Neuronal stem cell (in vitro differentiated cells): ENCODE data around the gene PLEKHF1.

Experiments used
- DNase-seq: peaks from one replicate; pipeline ENCODE4 v3.0.0-alpha.2; 2013; ENCODE audit warnings: low spot score
- H2AFZ ChIP-seq: one replicate; pipeline ENCODE4 v1.6.1; 2013; ENCODE audit warnings: mild to moderate bottlenecking, low read length, inconsistent platforms
- H2AK5ac ChIP-seq: 2 replicates; pipeline ENCODE4 v1.6.1; 2013; ENCODE audit warnings: low read depth, mild to moderate bottlenecking, inconsistent platforms, low read length, moderate library complexity, mixed read lengths
- H2BK120ac ChIP-seq: 2 replicates; pipeline ENCODE4 v1.6.1; 2013; ENCODE audit warnings: low read depth, mild to moderate bottlenecking, inconsistent platforms, low read length, moderate library complexity, mixed read lengths
- H2BK12ac ChIP-seq: one replicate; pipeline ENCODE4 v1.6.1; 2013; ENCODE audit warnings: low read length, inconsistent platforms
- H2BK15ac ChIP-seq: 2 replicates; pipeline ENCODE4 v1.6.1; 2013; ENCODE audit warnings: mild to moderate bottlenecking, low read length, inconsistent platforms, mixed read lengths
- H2BK5ac ChIP-seq: one replicate; pipeline ENCODE4 v1.6.1; 2013; ENCODE audit warnings: inconsistent platforms, mild to moderate bottlenecking, low read length, moderate library complexity
- H3K14ac ChIP-seq: one replicate; pipeline ENCODE4 v1.6.1; 2013; ENCODE audit warnings: low read length, inconsistent platforms
- H3K18ac ChIP-seq: 2 replicates; pipeline ENCODE4 v1.6.1; 2013; ENCODE audit warnings: low read length, inconsistent platforms
- H3K23ac ChIP-seq: 2 replicates; pipeline ENCODE4 v1.6.1; 2013; ENCODE audit warnings: low read depth, mild to moderate bottlenecking, mixed read lengths, low read length, inconsistent platforms; ENCODE audit not compliant: poor library complexity
- H3K27ac ChIP-seq: replicated peaks from 3 replicates; pipeline ENCODE4 v1.5.1; 2013; ENCODE audit warnings: low read length, inconsistent platforms
- H3K27me3 ChIP-seq, 3 experiments: 2 replicates each; pipeline ENCODE4 v1.6.1; 2013; ENCODE audit warnings: low read length in 3 of 3, mild to moderate bottlenecking in 2 of 3, inconsistent platforms in 1 of 3, low read depth in 1 of 3, mixed read lengths in 1 of 3, moderate library complexity in 1 of 3; ENCODE audit not compliant: control insufficient read depth in 3 of 3, insufficient read depth in 3 of 3
- H3K36me3 ChIP-seq, 2 donors: replicated peaks in 1 of 2; 2 replicates each; pipeline ENCODE4 v1.6.1; 2013; ENCODE audit warnings: low read length in 2 of 2; ENCODE audit not compliant: control insufficient read depth in 2 of 2, insufficient read depth in 2 of 2
- H3K4ac ChIP-seq: 2 replicates; pipeline ENCODE4 v1.6.1; 2013; ENCODE audit warnings: inconsistent platforms, mild to moderate bottlenecking, low read length, moderate library complexity
- H3K4me1 ChIP-seq, 2 donors: 1 replicate in 1 of 2; 2 replicates in 1 of 2; pipeline ENCODE4 v1.6.1; 2013; ENCODE audit warnings: low read length in 2 of 2, low read depth in 1 of 2; ENCODE audit not compliant: control insufficient read depth in 2 of 2, insufficient read depth in 1 of 2
- H3K4me2 ChIP-seq: one replicate; pipeline ENCODE4 v1.6.1; 2013; ENCODE audit warnings: mild to moderate bottlenecking, low read length, inconsistent platforms; ENCODE audit not compliant: insufficient read depth, poor library complexity, severe bottlenecking
- H3K4me3 ChIP-seq, 2 donors: 2 replicates each; pipeline ENCODE4 v1.5.1; 2013; ENCODE audit warnings: low read length in 2 of 2, mild to moderate bottlenecking in 2 of 2, inconsistent platforms in 1 of 2, moderate library complexity in 1 of 2
- H3K79me1 ChIP-seq: one replicate; pipeline ENCODE4 v1.6.1; 2013; ENCODE audit warnings: low read depth, mild to moderate bottlenecking, inconsistent platforms, low read length, moderate library complexity
- H3K9ac ChIP-seq: one replicate; pipeline ENCODE4 v1.6.1; 2013; ENCODE audit warnings: mild to moderate bottlenecking, low read depth, low read length, inconsistent platforms; ENCODE audit not compliant: poor library complexity
- H3K9me3 ChIP-seq, 2 donors: replicated peaks in 1 of 2; 2 replicates each; pipeline versions ENCODE3 to v1.6.1; 2013; ENCODE audit warnings: low read length in 2 of 2, mild to moderate bottlenecking in 2 of 2, inconsistent platforms in 1 of 2, low read depth in 1 of 2, mixed read lengths in 1 of 2, moderate library complexity in 1 of 2; ENCODE audit not compliant: control insufficient read depth in 2 of 2, insufficient read depth in 1 of 2
- H4K8ac ChIP-seq: one replicate; pipeline ENCODE4 v1.6.1; 2013; ENCODE audit warnings: low read depth, mild to moderate bottlenecking, inconsistent platforms, low read length, moderate library complexity
- H4K91ac ChIP-seq: one replicate; pipeline ENCODE4 v1.6.1; 2013; ENCODE audit warnings: low read length, low read depth, mild to moderate bottlenecking, inconsistent platforms; ENCODE audit not compliant: poor library complexity
- WGBS, 2 donors: extraction: QIAGEN DNeasy Blood & Tissue Kit; methylation state at CpG; one replicate each; pipeline ENCODE4 v1.1.7; 2013; ENCODE audit warnings: missing lambda C conversion rate in 2 of 2, mixed read lengths in 1 of 2; ENCODE audit not compliant: insufficient read length in 2 of 2, insufficient replicate concordance in 1 of 2; ENCODE audit errors: extremely low coverage in 2 of 2; 5-methylcytosine and 5-hydroxymethylcytosine counted together

PLEKHF1 gene

DNA sequence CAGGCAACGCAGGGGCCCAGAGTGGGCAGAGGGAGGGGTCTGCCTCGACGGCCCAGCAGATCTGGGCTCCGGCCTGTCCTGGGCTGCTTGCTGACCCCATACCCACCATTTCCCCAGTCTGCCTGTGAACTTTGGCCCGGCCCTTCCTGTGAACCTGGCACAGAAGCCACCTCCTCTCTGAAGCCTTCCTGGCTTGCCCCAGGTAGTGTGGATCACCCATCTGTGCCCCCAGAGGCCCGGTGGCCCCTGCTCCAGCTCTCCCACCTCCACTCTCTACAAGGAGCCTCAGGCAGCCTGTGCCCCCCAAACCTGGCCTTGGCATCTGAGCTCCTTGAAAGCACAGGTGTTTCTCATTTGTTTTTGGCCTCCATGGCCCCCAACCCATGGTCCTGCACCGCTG is 15.7 kb downstream of the PLEKHF1 start:
- Histone ChIP-seq H3K9me3 (no peaks in the 10 kb centered on the region), H2AFZ (no peak overlapping the region), H2BK5ac (peak overlapping the region; percentile 62), H3K4me2 (no peak overlapping the region), H3K23ac (no peak overlapping the region), H3K79me1 (peaks cover 4% of the 10 kb centered on the region), H4K8ac (no peak overlapping the region), H3K4me1 (peaks cover 12 to 26% of the 10 kb centered on the region in 2 donors), H3K27me3 (peaks cover 0 to 7% (median 0%) of the 10 kb centered on the region in 3 experiments), H2BK120ac (no peak overlapping the region), H2AK5ac (peak overlapping the region; percentile 68), H3K4me3 (no peak overlapping the region), H3K36me3 (no peaks in the 10 kb centered on the region), H3K18ac (peak overlapping the region; percentile 14), H3K9ac (no peak overlapping the region), H4K91ac (no peak overlapping the region), H3K14ac (no peak overlapping the region), H3K27ac (no peak overlapping the region), H2BK15ac (peak overlapping the region; percentile 56), H3K4ac (no peak overlapping the region), H2BK12ac (peak overlapping the region; percentile 63)
- no CpG with 5 or more reads among the region's 7 CpGs for WGBS, 2 donors
- DNase-seq: no peak

DNA sequence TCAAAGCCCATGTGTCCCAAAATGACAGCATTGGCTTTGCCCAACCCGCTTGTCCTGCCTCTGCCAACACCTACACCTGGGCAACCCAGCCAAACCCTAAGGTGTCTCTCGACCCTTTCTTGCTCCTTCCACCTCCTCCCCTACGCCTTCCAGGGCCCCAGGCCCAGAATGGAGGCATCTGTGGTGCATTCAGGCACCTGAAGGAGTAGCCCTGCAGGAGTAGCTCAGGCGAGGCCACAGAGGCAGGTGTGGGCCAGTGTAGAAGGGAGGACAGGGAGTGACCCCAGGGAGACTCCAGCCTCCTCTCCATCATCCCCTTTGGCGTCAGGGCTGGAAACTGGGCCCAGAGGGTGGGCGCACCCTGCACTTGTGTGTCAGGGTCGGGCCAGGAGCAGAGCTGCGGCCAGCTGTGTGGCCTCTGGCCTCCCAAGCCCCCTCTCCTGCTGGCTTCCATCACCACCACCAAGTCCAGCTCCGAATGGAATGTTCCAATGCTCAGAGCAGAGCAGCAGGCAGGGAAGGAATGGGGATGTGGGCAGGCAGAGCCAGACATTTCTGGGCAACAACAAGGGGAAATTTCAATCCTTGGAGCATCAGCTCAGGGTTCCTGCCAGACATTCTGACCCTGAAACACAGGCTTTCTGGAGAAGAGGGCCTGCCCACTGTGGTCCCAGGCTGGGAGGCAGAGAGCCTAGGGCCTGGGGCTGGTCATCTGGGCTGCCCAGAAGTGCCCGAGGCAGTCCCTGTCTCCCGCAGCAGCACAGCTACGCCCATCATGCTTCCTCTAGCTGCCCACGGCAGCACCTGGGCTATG is 16.4 kb downstream of the PLEKHF1 start:
- no peak for DNase-seq
- H2BK15ac ChIP-seq: peak overlapping the region; percentile 61
- WGBS, 2 donors: no CpG with 5 or more reads among the region's 13 CpGs

DNA sequence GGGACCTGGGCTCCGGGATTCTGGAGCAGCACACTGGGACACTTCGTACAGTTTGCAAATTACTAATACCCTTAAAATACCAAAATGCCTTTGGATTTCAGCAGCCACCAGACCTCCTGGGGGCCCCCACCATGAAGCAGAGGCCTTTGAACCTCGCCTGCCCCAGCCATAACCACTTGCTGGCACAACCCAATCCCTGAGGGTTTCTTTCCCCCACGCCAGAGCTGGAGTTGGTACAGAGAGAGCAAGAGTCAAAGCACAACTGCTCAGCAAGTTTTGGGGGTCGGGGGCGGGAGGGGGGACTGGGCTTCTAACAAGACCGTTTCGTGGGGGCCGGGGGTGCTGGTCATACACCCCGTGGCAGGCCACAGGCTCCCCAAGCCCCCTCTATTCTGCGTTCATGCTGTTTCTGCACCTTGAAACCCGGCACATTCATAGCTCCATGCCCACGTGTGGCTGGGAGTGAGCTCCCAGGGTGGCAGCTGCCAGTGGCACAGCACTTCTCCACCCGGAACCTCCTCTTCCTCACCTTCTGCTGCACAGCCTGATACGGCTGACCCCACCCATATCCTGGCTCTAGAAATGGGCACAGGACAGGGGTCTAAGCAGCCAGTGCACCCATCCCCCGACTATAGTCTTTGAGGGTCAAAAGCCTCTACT is 17.1 kb downstream of the PLEKHF1 start:
- H2BK120ac ChIP-seq: no peak overlapping the region
- no peak overlapping the region for H4K8ac ChIP-seq
- H3K27me3 ChIP-seq: peaks cover 0 to 7% (median 0%) of the 10 kb centered on the region in 3 experiments
- peak overlapping the region; percentile 23 for H3K4me2 ChIP-seq
- peak overlapping the region; percentile 46 for H2BK12ac ChIP-seq
- H2BK15ac ChIP-seq: peak overlapping the region; percentile 91
- H3K18ac ChIP-seq: peak overlapping the region; percentile 95
- H2BK5ac ChIP-seq: peak overlapping the region; percentile 61
- peak overlapping the region; percentile 76 for H2AFZ ChIP-seq
- H3K4me3 ChIP-seq: no peak overlapping the region
- H3K36me3 ChIP-seq: no peaks in the 10 kb centered on the region
- H3K14ac ChIP-seq: peak overlapping the region; percentile 98
- no peak overlapping the region for H3K4ac ChIP-seq
- H3K23ac ChIP-seq: no peak overlapping the region
- H4K91ac ChIP-seq: no peak overlapping the region
- H3K79me1 ChIP-seq: peaks cover 4% of the 10 kb centered on the region
- no CpG with 5 or more reads among the region's 16 CpGs for WGBS, 2 donors
- H3K9ac ChIP-seq: peak overlapping the region; percentile 12
- peak overlapping the region; percentile 95 for H2AK5ac ChIP-seq
- H3K4me1 ChIP-seq: peaks cover 12 to 22% of the 10 kb centered on the region in 2 donors
- H3K9me3 ChIP-seq: no peaks in the 10 kb centered on the region
- no peak for DNase-seq
- no peak overlapping the region for H3K27ac ChIP-seq

More for the DNA sequence above, 16.4 kb downstream of the PLEKHF1 start:
- Histone ChIP-seq H3K14ac (peak overlapping the region; percentile 78), H3K79me1 (peaks cover 4% of the 10 kb centered on the region), H3K18ac (peak overlapping the region; percentile 88), H3K27me3 (peaks cover 0 to 7% (median 0%) of the 10 kb centered on the region in 3 experiments), H2BK120ac (no peak overlapping the region), H4K8ac (no peak overlapping the region), H4K91ac (no peak overlapping the region), H2AFZ (peak overlapping the region; percentile 29), H3K9me3 (no peaks in the 10 kb centered on the region), H3K4me2 (no peak overlapping the region), H3K4me1 (peaks cover 12 to 26% of the 10 kb centered on the region in 2 donors), H2AK5ac (peak overlapping the region; percentile 95), H3K4ac (no peak overlapping the region), H2BK12ac (peak overlapping the region; percentile 65), H3K36me3 (no peaks in the 10 kb centered on the region), H3K27ac (no peak overlapping the region), H2BK5ac (peak overlapping the region; percentile 61), H3K23ac (no peak overlapping the region), H3K9ac (peak overlapping the region; percentile 25), H3K4me3 (no peak overlapping the region)

DNA sequence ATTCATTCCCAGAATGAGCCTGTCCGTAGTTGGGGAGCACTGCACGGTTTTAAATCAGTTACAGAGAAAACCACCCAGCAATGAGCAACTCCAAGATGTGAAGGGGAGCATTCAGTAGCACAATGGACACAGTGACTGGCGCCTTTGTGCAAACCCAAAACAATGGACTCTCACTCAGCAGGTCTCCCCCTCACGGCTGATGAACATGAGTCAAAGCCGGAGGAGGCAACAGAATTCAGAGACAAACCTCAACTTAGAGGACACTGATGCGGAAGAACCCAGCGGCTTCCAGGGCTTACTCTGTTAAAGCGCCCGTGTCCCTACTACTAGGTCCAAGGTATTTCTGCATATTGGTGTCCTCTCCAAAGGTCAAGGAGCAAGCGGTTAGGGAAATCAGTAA is 17.7 kb downstream of the PLEKHF1 start:
- no peak overlapping the region for H3K4ac ChIP-seq
- H3K4me3 ChIP-seq: no peak overlapping the region
- no peak overlapping the region for H2BK120ac ChIP-seq
- peak overlapping the region; percentile 95 for H2AK5ac ChIP-seq
- no peak overlapping the region for H2BK5ac ChIP-seq
- H2AFZ ChIP-seq: peak overlapping the region; percentile 76
- no peak overlapping the region for H3K14ac ChIP-seq
- no peak overlapping the region for H4K91ac ChIP-seq
- peaks cover 4% of the 10 kb centered on the region for H3K79me1 ChIP-seq
- peaks cover 12 to 22% of the 10 kb centered on the region in 2 donors for H3K4me1 ChIP-seq
- peaks cover 0 to 7% (median 0%) of the 10 kb centered on the region in 3 experiments for H3K27me3 ChIP-seq
- no peak overlapping the region for H3K23ac ChIP-seq
- H2BK15ac ChIP-seq: peak overlapping the region; percentile 91
- no CpG with 5 or more reads among the region's 10 CpGs for WGBS, 2 donors
- no peak overlapping the region for H4K8ac ChIP-seq
- no peaks in the 10 kb centered on the region for H3K36me3 ChIP-seq
- no peak overlapping the region for H3K27ac ChIP-seq
- peak overlapping the region; percentile 95 for H3K18ac ChIP-seq
- H3K4me2 ChIP-seq: peak overlapping the region; percentile 23
- no peaks in the 10 kb centered on the region for H3K9me3 ChIP-seq
- peak overlapping the region; percentile 46 for H2BK12ac ChIP-seq
- DNase-seq: peak; percentile 51
- no peak overlapping the region for H3K9ac ChIP-seq
